ENCODE results near the gene MYO3B.

Gene MYO3B

DNA sequence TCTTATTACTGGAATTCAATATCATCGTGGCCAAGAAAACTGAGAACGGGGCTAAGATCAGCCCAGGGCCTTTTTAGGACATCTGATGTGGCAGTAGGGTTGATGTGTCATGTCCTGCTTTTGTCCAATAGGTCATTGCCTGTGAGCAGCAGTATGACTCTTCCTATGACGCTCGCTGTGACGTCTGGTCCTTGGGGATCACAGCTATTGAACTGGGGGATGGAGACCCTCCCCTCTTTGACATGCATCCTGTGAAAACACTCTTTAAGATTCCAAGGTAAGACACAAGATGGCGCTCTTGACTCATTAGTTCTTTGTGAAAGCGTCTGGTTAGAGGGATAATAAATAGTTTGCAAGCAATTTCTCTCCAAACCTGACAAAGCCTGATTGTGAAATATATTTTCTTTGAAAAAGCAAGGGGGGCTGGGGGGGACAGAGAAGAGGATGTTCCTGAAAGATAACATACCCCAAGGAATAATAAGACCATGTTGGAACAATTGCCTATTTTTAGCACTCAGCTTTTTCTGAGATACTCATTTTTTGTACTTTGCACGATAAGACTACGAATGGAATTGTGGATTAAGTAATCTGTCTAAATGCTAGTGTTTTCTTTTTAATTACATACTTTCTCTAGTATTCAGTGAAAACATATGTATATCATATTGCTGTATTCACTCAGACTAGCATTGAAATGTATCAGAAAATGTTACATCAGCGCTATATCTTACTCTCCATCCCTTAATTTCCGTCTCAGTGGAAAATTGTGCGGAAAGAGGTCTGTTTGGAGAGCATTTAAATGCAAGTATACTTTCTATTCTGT is 58.1 kb downstream of the MYO3B start:
- DNase-seq (ENCODE audit: low read depth) = no peak

DNA sequence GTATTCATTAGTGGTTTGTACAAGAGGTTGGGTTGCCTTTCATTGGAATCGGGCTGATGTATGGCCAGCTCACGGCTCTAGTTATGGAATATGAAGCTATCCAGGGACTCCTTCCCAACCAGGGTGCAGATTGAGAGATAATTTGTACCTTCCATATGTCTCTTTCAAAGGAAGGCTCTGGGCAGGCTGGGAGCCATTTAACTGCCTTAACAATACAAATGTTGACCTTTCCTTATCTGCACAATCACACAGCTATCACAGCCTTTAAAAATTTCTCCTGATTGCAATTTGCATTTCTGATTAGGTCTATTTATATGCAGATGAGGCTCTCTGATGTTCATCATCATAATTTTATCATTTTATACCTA is 58.7 kb downstream of the MYO3B start:
- no peak for DNase-seq (ENCODE audit: low read depth)

DNA sequence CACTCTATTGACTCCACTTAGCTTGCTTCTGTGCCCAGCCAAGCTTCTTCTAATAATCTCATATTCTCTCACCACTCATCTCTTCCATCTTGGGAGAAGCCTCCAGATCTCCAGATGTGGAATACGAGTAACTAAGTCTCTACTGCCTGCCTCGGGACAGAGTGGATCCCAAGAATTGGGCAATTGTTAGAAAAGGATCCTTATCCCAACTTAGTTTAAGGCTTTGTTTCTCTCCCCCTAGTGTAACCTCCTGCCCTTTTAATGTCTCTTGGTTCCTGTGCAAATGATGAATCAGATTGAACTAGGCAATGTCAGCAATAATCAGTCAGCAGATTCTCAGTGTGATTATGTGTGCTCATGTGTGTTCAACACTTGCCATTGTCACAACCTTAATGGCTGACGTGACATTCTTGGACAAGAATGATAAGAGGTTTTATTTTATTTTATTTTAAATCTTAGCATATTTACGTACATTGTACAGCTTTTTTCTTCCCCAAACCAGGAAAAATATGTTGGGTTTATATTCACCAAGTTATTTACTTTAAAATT is 59.7 kb downstream of the MYO3B start:
- DNase-seq (ENCODE audit: low read depth) = no peak

DNA sequence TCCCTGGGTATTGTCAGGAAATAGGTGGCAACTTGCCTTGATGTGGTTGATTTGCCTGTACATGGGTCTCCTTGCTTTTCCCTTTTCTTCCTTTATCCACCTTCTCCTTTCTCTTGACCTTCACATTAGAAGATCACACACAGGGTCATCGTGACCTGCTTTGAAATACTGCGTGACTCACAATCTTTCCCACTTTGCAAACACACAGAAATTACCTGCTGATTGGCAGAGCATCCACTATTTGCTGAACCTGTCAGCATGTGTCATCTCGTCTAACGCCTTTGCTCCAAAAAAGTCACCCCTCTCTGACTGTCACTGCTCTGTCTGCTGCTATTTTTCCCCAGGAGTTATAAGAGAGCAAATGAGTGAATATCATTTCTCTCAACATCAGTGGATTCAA is 60.8 kb downstream of the MYO3B start:
- DNase-seq (ENCODE audit: low read depth) = no peak

DNA sequence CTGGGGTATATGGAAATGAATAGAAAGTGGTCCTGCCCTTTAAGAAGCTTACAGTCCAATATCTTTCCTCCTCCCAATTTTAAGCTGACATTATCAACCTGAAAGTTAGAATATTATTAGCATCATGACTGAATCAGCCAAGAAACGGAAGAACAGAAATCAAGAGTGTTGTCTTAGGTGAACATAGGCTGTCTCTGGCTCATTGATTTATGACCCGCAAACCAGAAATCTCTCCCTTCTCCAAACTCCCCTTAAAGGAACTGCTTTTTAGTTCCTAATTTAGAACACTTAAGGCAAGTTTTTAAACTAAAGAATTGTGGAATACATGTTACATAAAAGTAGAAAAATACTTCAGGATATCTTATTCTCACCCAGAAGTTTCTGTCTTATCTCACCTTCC is 62.7 kb downstream of the MYO3B start:
- no peak for DNase-seq (ENCODE audit: low read depth)

DNA sequence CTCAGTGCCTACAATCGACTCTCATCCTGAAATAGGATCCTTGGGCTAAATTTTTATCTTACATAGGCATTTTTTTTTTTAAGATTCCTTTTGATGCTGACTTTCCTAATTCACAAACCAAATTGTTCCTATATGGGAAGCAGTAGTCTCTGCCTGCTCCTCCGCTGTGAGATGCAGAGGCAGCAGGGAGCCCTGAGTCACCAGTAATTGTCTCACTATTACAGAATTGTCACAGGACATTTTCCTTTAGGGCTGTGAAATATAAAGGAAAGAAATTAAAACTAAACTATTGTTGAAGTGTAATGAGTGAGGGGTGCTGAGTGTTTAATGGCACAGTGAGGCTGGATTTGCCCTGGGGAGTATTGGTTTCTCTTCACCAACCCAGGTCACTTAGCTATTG is 63.8 kb downstream of the MYO3B start:
- no peak for DNase-seq (ENCODE audit: low read depth)

DNA sequence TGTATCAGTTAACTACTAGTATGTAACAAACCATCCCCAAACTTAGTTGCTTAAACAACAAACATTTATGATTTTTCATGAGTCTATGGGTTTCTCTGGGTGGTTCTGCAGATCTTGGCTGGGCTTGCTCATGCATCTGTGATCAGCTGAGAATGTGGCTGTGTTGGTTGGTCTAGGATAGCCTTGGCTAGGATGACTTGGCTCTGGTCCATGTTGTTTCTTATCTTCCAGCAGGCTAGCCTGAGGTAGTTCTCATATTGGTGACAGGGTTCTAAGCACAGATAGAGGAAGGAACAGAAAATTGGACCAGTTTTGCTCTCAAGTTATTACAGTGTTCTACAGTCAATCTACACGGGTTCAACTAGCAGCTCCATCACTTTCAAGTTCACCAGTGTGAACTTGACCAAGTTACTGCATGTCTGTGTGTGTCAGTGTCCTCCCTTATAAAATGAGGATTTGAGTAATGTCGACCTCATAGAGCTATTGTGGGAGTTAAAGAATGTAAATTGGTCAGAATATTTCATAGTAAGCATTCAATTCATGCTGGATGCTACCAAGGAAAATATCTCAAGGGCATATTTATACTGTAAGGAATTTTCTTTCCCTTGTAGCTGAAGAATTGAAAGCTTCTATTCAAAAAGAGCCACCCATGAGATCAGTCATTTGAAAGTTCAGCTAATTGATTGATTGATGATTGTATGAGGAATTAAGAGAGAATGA is 65.3 kb downstream of the MYO3B start:
- no peak for DNase-seq (ENCODE audit: low read depth)

DNA sequence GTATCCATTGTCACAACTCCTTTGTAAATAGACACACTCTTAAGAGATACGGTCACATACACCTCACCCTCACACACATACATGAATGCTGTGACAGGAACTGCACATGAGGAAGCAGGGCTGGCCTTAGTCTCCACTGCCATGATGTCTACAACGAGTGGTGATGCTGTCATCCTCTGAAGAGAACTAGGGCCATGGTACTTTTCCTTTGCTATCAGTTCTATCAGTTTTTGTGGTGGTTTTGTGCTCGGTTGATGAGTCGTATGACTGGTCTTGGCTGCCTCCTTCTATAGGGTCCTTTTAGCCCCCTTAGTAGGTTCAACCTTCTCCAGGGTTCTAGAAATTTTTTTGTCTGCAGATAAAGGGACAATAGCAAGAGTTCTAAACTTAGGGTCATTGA is 66.0 kb downstream of the MYO3B start:
- no peak for DNase-seq (ENCODE audit: low read depth)

DNA sequence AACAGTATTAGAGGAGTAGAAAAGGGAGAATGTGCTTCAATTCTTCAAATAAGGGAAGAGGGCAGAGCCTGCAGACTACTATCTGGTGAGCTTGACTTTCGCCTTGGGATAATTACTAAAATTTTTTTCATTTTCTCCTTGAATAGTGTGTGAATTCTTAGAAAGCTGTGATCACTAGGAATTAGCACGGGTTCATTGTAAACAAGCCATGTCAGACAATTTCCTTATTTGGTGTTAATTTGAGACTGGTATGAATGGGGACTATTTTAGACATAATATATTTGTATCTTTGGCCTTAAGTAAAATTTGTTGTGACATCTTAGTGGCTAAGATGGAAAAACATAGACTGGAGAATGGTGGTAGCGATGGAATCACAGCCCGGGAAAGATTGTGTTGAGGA is 66.6 kb downstream of the MYO3B start:
- DNase-seq (ENCODE audit: low read depth) = no peak

DNA sequence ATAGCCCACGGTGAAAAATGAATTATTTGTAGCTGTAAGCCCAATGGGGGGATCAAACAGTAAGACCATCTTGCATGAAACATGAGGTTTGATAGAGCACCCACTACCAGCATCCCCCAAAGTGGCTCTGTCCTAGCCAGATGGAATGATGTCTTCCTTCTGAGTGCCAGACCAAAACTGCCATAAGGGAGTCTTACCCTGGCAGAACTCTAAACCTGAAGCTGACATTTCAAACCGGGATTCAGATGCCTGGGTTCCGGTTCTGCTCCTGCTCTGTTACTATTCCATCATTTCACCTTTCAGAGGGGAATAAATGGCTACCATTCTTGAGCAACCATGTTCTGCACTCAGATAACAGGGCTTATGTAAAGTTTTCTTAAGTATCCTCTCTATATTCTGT is 67.4 kb downstream of the MYO3B start:
- DNase-seq (ENCODE audit: low read depth) = no peak

DNA sequence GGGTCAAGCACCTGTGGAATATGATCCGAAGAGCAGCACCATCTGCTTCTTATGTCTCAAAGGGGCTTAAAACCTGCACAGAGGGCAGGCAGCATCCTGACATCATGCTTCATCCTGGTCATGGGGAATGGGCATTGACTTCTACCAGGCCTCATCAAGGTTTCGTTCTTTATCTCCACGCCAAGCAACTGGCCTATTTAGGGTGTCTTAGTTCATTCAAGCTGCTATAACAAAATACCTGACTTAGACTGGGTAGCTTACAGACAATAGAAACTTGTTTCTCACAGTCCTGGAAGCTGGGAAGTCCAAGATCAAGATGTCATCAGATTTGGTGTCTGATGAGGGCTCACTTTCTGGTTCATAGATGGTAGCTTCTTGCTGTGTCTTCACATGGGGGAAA is 69.4 kb downstream of the MYO3B start:
- no peak for DNase-seq (ENCODE audit: low read depth)

DNA sequence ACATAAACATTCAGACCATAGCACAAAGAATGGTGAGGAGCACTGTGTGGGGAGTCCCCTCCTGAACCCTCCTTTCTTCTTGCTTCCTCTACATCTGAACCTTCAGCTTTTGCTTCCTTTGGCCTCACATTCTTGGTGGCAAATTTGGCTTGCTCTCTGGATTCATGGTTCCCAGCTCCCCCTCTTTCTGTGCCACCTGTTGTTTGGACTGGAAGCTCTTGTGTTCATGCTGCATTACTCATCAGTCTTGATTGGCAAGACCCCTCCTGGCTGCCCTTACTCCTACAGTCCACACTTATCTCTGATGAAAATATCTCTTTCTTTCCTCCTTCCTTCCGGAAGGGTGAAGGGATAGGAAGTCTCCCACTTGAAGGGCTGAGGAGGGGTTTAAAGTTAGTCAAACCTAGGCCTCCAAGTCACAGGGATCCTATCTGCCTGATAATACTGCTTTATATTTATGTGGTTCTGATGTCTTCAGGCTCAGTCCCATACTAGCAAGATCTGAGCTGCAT is 70.0 kb downstream of the MYO3B start:
- no peak for DNase-seq (ENCODE audit: low read depth)

DNA sequence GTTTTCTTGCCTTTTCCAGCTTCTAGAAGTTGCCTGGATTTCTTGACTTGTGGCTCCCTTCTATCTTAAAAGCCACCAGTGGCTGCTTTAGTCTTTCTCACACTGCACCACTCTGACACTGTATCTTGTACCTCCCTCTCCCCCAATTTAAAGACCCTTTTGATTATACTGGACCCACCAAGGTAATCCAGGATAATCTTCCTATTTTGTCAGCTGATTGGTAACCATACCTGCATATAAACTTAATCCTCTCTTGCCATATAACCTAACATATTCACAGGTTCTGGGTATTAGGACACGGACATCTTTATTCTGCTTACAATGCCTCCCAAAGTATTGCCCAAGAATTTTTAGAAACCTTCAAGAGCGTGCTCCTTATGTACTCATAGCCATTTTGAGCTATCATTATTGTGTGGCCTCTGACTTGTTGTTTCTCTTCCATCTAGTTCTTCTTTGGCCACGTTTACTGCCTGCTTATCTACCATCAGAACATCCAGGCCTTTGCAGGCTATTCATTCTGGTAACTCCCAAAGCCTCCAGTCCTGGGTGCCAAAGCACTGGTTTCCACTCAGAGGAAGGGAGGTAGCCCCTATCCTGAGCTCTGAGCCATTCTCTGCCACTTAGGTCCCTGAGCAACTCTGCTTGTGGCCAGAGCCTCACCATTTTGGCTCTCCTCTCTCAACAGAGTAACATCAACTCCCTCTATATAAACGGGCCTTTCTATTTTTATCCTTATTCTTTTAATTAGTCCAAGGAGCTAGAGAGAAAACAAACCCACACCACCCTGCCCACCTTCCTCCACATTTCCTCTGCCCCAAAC is 70.8 kb downstream of the MYO3B start:
- DNase-seq (ENCODE audit: low read depth) = no peak

DNA sequence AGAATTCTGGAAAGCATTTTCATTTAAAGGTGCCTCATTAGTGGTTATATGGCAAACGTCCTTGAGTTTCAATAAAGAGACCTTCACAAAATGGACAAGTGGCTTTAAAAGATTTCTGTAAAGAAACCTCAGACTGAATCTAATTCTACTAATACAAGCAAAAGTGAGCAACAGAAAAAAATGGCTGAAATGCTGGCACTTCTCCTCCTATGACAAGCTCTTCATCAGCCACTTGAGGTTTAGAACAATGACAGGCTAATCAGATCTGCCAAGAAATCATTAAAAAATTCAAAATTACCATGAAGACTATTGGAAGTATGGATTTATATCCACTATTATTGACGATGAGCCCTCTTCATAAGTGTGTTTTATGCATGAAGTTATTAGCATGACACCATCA is 71.8 kb downstream of the MYO3B start:
- DNase-seq (ENCODE audit: low read depth) = no peak

DNA sequence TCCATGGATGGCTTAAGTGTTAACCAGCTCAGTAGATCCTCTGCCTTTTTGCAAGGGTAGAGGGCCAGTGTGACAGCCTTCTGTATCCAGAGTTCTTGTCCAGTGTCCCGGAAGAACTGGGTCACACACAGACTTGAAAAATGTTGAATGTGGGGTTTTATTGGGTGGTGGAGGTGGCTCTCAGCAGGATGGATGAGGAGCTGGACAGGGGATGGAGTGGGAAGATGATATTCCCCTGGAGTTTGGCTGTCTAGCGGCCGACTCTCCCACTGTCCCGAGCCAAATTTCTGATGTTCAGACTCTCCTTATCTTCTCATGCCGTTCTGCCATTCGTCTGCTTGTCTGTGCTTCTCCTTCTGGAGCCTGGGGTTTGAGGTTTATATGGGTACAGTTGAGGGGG is 72.6 kb downstream of the MYO3B start:
- DNase-seq (ENCODE audit: low read depth) = no peak

DNA sequence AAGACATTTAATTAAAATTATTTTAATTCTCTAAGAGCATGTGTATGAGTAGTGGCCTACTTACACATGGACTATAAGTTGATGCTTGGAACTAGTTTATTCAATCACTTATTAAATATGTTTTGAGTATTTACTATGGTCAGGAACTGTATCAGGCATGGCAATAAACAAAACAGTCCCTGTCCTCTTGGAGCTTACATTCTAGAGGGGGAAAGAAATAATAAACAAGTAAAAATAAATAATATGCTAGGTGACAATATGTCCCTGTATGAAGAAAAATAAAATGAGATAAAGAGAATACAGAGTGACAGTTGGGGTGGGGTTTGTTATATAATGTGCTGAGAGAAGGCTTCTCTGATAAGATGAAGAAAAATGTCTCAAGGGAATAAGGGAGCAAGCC is 74.5 kb downstream of the MYO3B start:
- no peak for DNase-seq (ENCODE audit: low read depth)

DNA sequence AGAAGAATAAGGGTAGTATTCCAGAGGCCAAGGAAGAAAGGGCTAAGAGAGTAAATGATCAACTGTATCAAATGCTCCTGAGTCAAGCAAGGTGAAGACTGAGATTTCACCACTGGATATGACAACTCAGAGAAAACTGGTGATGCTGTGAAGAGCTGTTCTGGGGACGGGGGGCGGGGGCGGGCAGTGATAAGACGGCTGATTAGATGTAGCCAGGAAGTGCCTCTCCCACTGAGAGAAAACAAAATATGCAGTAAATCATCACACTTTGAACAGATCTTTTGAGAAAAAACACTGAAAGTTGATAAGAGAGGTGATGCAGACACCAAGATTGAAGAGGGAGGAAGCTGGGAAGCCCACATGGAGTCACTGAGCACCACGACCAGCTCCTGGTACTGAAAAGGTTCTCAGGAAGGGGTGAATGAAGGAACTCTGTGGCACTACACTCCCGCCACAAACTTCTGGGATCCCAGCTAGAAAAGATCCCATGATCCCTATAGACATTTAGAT is 75.8 kb downstream of the MYO3B start:
- no peak for DNase-seq (ENCODE audit: low read depth)

DNA sequence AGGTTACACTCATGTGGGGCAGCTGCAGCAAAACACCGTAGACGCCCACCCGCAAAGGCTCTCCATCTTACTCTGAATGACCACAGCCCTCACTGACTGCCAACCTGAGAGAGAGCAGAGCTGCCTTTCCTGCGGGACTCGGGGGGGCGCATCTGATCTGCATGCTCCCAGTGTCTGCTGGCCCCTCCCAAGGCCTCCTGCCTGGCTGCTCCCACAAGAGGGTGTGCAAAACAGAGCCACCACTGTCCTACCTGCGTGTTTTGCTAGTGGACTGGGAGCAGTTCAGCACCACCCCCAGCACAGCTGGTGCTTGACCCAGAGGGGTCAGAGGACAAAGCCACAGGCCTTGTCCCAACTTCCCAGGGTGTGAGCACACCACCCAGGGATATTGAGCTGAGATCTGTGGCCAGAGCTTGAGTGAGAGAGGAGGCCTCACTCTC is 76.4 kb downstream of the MYO3B start:
- DNase-seq (ENCODE audit: low read depth) = no peak

DNA sequence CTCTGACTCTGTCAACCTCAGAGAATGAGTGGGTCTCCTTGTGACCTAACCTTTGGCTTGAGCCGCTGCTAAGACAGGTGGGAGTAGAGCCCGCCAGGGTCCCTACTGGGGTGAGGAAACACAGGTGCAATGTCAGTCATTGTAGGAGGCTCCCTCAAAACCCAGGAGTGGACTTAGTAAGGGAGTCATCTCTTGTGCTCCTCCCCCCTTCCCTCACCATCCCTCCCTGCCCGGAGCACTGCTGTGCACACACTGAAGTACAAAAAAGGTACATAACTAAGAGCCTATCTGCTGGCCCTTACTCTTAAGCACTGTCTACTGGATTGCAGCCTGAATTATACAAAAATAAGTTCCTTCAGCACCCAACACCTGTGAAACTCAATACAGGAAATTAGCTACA is 77.2 kb downstream of the MYO3B start:
- no peak for DNase-seq (ENCODE audit: low read depth)

DNA sequence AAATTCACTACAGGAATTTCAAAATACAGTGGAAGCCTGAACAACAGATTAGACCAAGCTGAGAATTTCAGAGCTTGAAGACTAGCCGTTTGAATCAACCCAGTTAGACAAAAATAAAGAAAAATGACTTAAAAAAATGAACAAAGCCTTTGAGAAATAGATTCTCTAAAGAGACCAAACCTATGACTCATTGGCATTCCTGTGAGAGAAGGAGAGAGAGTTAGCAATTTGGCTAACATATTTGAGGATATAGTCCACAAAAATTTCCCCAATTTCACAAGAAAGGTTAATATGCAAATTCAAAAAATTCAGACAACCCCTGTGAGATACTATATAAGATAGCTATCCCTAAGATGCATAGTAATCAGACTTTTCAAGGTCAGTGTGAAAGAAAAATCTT is 78.0 kb downstream of the MYO3B start:
- no peak for DNase-seq (ENCODE audit: low read depth)

DNA sequence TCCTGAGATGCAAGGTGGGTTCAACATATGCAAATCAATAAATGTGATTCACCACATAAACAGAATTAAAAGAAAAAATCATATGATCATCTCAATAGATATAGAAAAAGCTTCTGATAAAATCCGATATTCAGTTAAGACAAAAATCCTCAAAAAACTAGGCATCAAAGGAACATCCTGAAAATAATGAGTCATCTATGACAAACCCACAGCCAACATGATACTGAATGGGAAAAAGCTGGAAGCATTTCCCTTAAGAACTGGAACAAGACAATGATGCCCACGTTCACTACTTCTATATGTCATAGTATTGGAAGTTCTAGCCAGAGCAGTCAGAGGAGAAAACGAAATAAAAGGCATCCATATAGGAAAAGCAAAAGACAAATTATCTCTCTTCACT is 80.4 kb downstream of the MYO3B start:
- DNase-seq (ENCODE audit: low read depth) = no peak

DNA sequence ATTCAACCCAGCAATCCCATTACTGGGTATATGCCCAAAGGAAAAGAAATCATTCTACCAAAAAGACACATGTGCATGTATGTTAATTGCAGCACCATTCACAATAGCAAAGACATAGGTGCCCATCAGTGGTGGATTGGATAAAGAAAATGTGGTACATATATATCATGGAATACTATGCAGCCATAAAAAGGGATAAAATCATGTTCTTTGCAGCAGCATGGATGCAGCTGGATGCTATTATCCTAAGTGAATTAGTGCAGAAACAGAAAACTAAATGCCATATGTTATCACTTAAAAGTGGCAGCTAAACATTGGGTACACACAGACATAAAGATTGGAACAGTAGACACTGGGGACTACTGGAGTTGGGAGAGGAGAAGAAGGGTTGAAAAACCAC is 82.2 kb downstream of the MYO3B start:
- no peak for DNase-seq (ENCODE audit: low read depth)
